GM12891 (cell line): ENCODE results near the gene RIOX2.

Experiments used
- DNase-seq: peaks from one replicate; pipeline ENCODE4 v3.0.0; 2011; ENCODE audit warnings: low spot score; ENCODE audit not compliant: insufficient read length
- FAIRE-seq: peaks from 2 replicates; lab custom pipeline; 2011; peaks lifted over from hg19 to GRCh38; lab: Jason Lieb, UNC
- PAX5 ChIP-seq: IDR thresholded peaks from 2 replicates; pipeline ENCODE4 v1.6.1; 2011; ENCODE audit warnings: low read length, moderate library complexity, mild to moderate bottlenecking; ENCODE audit not compliant: insufficient read depth, severe bottlenecking
- POLR2A ChIP-seq: IDR thresholded peaks from 2 replicates; pipeline ENCODE4 v1.6.1; 2011; ENCODE audit warnings: low read depth, low read length, control low read depth
- POLR2AphosphoS5 ChIP-seq: IDR thresholded peaks from 2 replicates; pipeline ENCODE4 v1.6.1; 2011; ENCODE audit warnings: low read depth, low read length, control low read depth
- POU2F2 ChIP-seq: IDR thresholded peaks from 2 replicates; pipeline ENCODE4 v1.6.1; 2011; ENCODE audit warnings: low read depth, mild to moderate bottlenecking, control low read depth, low read length, moderate library complexity
- SPI1 ChIP-seq: IDR thresholded peaks from 2 replicates; pipeline ENCODE4 v1.6.1; 2011; ENCODE audit warnings: low read depth, low read length, control low read depth
- TAF1 ChIP-seq: IDR thresholded peaks from 2 replicates; pipeline ENCODE4 v1.6.1; 2011; ENCODE audit warnings: low read depth, low read length, control low read depth

RIOX2 gene

GRCh38 chr3:97970956-97971620, 1.1 kb downstream of the RIOX2 start:
- peak; percentile 65 for FAIRE-seq
- no peak for TF ChIP-seq POU2F2
- TF ChIP-seq TAF1 = no peak
- TF ChIP-seq POLR2A = no peak
- no peak for TF ChIP-seq SPI1
- no peak for DNase-seq

GRCh38 chr3:97970156-97970555, 2.1 kb downstream of the RIOX2 start:
- DNase-seq (no peak), FAIRE-seq (no peak)
- TF ChIP-seq TAF1 (no peak), SPI1 (no peak), PAX5 (no peak), POLR2A (no peak), POU2F2 (no peak), POLR2AphosphoS5 (no peak)

DNA sequence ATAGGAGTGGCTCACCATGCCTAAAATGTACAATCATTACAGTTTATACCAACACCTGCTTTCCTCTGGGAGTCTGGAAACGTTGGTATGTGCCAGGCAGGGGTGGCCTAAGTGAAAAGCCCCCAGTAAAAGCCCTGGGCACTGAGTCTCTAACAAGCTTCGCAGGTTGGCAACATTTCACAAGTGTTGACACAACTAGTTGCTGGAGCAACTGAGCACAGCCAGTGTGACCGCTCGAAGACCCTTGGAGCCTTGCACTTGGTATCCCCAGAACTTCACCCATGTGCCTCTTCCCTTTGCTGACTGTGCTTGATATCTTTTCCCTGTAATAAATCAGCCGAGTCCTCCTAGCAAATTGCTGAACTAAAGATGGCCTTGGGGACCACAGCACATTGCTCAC, 2.7 kb downstream of the RIOX2 start:
- FAIRE-seq (no peak), DNase-seq (no peak)
- no peak for TF ChIP-seq PAX5

DNA sequence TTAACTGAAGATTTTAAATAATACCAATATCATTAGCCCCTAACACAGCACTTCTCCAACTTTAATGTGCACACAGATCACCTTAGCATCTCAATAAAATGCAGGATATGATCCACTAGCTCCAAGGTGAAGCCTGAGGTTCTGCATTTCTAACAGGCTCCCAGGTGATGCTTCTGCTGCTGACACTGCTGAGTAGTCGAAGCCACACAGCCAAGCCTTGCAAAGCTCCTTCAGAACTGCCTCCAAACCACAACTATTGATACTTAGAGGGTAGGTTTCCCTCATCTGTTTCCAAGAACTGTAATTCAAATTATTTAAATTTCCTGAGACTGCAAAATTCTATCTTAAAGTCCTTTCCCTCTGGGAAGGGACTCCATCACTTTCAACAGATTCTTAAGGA, 3.9 kb downstream of the RIOX2 start:
- FAIRE-seq = no peak
- TF ChIP-seq POLR2A (no peak), PAX5 (no peak), SPI1 (no peak), POLR2AphosphoS5 (no peak), TAF1 (no peak), POU2F2 (no peak)
- no peak for DNase-seq

DNA sequence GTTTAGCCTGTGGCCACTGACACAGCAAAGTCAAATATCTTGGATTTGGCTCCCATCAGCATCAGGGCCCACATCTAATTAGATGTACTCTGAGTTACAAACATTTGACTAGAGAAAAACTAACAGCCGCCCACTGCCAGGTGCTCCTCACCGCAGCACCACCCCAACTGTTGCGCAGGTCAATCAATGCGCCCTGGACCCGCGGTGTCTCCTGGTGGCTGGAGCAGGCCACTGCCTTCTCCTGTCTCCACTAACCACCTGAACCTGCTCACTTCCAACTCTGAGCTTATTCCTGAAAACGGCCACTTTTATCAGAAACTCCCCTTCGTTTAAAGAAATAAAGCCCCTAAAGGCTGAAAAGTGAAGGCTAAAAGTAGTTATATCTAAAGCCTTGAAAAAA, 4.3 kb downstream of the RIOX2 start:
- FAIRE-seq (no peak), DNase-seq (no peak)
- TF ChIP-seq POLR2A = no peak
- TF ChIP-seq SPI1 = no peak
- no peak for TF ChIP-seq PAX5
- TF ChIP-seq POU2F2 = no peak
- no peak for TF ChIP-seq TAF1
- no peak for TF ChIP-seq POLR2AphosphoS5

- DNase-seq (no peak), FAIRE-seq (peak; percentile 9)
- TF ChIP-seq POU2F2 (no peak), TAF1 (no peak)
Observed at GRCh38 chr3:97960993-97961766, 11.1 kb downstream of the RIOX2 start.

- TF ChIP-seq POLR2A (no peak), POU2F2 (no peak), POLR2AphosphoS5 (no peak), SPI1 (no peak), TAF1 (no peak), PAX5 (no peak)
- no peak for DNase-seq
- FAIRE-seq = no peak
Observed at GRCh38 chr3:97960551-97960950, 11.7 kb downstream of the RIOX2 start.

- FAIRE-seq = no peak
- TF ChIP-seq POU2F2 = no peak
- no peak for TF ChIP-seq PAX5
- no peak for TF ChIP-seq POLR2AphosphoS5
- TF ChIP-seq POLR2A = no peak
- TF ChIP-seq SPI1 = no peak
- no peak for TF ChIP-seq TAF1
- no peak for DNase-seq
Observed at GRCh38 chr3:97959872-97960271, 12.4 kb downstream of the RIOX2 start.

- DNase-seq (no peak), FAIRE-seq (no peak)
Observed at GRCh38 chr3:97958796-97959195, 13.4 kb downstream of the RIOX2 start.

GRCh38 chr3:97958396-97958795, 13.8 kb downstream of the RIOX2 start:
- DNase-seq (no peak), FAIRE-seq (no peak)
- TF ChIP-seq POLR2A (no peak), POLR2AphosphoS5 (no peak), PAX5 (no peak), POU2F2 (no peak)

More at GRCh38 chr3:97958796-97959195, 13.4 kb downstream of the RIOX2 start:
- no peak for TF ChIP-seq SPI1
- no peak for TF ChIP-seq TAF1
- no peak for TF ChIP-seq POLR2AphosphoS5
- no peak for TF ChIP-seq PAX5
- no peak for TF ChIP-seq POLR2A
- no peak for TF ChIP-seq POU2F2
